H1 (cell line): ENCODE measurements around the gene ALLC. TPM values are rescaled to one million over a fixed set of nuclear protein-coding genes. Genes with fewer than 3 reads are reported as not detected.

Experiments
- CTCF ChIA-PET: fragments of 300-600 bp; sonication (Branson Sonifier 250); formaldehyde crosslinking; loops from one replicate; lab custom pipeline; 2021; ENCODE audit not compliant: partially characterized antibody; lab: Charles Lee
- POLR2A ChIA-PET: fragments of 300-600 bp; sonication (Branson Sonifier 250); formaldehyde crosslinking; loops from one replicate; lab custom pipeline; 2021; ENCODE audit warnings: inconsistent platforms; ENCODE audit not compliant: partially characterized antibody; lab: Charles Lee
- DNase-seq, 2 experiments: peaks; one replicate each; pipeline versions ENCODE4 v3.0.0 to v3.0.0-alpha.2; 2010 to 2022; ENCODE audit warnings: low spot score in 2 of 2, low read depth in 1 of 2, mixed read lengths in 1 of 2
- FAIRE-seq: peaks from 2 replicates; lab custom pipeline; 2011; peaks lifted over from hg19 to GRCh38; lab: Jason Lieb, UNC
- H2AFZ ChIP-seq: 2 replicates; pipeline ENCODE4 v1.8.1; 2012; ENCODE audit warnings: low read length, inconsistent platforms
- H2AK5ac ChIP-seq: 2 replicates; pipeline ENCODE4 v1.6.1; 2013; ENCODE audit warnings: low read depth, low read length
- H2BK120ac ChIP-seq: replicated peaks from 2 replicates; pipeline ENCODE3; 2013; ENCODE audit warnings: low read depth, low read length, inconsistent platforms
- H2BK12ac ChIP-seq: 2 replicates; pipeline ENCODE4 v1.6.1; 2013; ENCODE audit warnings: low read depth, low read length
- H2BK15ac ChIP-seq: 2 replicates; pipeline ENCODE4 v1.6.1; 2013; ENCODE audit warnings: low read length
- H2BK20ac ChIP-seq: 2 replicates; pipeline ENCODE4 v1.6.1; 2013; ENCODE audit warnings: low read length
- H2BK5ac ChIP-seq: 2 replicates; pipeline ENCODE4 v1.6.1; 2013; ENCODE audit warnings: low read depth, low read length
- H3K14ac ChIP-seq: 2 replicates; pipeline ENCODE4 v1.6.1; 2013; ENCODE audit warnings: inconsistent platforms; ENCODE audit not compliant: insufficient read length
- H3K18ac ChIP-seq: 2 replicates; pipeline ENCODE4 v1.6.1; 2013; ENCODE audit warnings: low read length; ENCODE audit errors: extremely low read depth
- H3K23ac ChIP-seq: 2 replicates; pipeline ENCODE4 v1.6.1; 2013; ENCODE audit warnings: inconsistent platforms; ENCODE audit not compliant: insufficient read length
- H3K23me2 ChIP-seq: 2 replicates; pipeline ENCODE4 v1.6.1; 2013; ENCODE audit warnings: low read depth, low read length
- H3K27ac ChIP-seq: 2 replicates; pipeline ENCODE4 v1.6.1; 2011; ENCODE audit warnings: low read depth, low read length, inconsistent platforms
- H3K27me3 ChIP-seq, 4 experiments: replicated peaks in 1 of 4; 1 replicate in 1 of 4; 2 replicates in 3 of 4; pipeline versions ENCODE4 v1.6.1 to v1.8.1; 2011 to 2013; ENCODE audit warnings: low read length in 3 of 4, mild to moderate bottlenecking in 3 of 4, inconsistent platforms in 2 of 4, mixed read lengths in 2 of 4, moderate library complexity in 1 of 4; ENCODE audit not compliant: control insufficient read depth in 3 of 4, insufficient read depth in 3 of 4; ENCODE audit errors: extremely low read depth in 1 of 4
- H3K36me3 ChIP-seq, 4 experiments: 2 replicates each; pipeline versions ENCODE4 v1.6.1 to v1.8.1; 2011 to 2013; ENCODE audit warnings: mild to moderate bottlenecking in 4 of 4, low read length in 3 of 4, moderate library complexity in 2 of 4, control low read depth in 1 of 4, inconsistent platforms in 1 of 4; ENCODE audit not compliant: insufficient read depth in 4 of 4, control insufficient read depth in 2 of 4
- H3K4ac ChIP-seq: replicated peaks from 2 replicates; pipeline ENCODE3; 2013; ENCODE audit warnings: low read length, low read depth, mixed read lengths, inconsistent platforms; ENCODE audit not compliant: insufficient read length
- H3K4me1 ChIP-seq, 4 experiments: replicated peaks in 1 of 4; 1 replicate in 1 of 4; 2 replicates in 3 of 4; pipeline versions ENCODE4 v1.6.1 to v1.8.1; 2011 to 2013; ENCODE audit warnings: low read length in 3 of 4, inconsistent platforms in 2 of 4, mixed read lengths in 1 of 4; ENCODE audit not compliant: insufficient read depth in 4 of 4, control insufficient read depth in 3 of 4
- H3K4me2 ChIP-seq, 2 experiments: 2 replicates each; pipeline versions ENCODE4 v1.6.1 to v1.8.1; 2011 to 2013; ENCODE audit warnings: low read depth in 2 of 2, low read length in 2 of 2, control low read depth in 1 of 2, inconsistent platforms in 1 of 2, mild to moderate bottlenecking in 1 of 2; ENCODE audit not compliant: insufficient read depth in 1 of 2
- H3K4me3 ChIP-seq, 4 experiments: fragments of 200-600, 300-600 bp in 1 of 4; sonication (generic), shearing (Covaris generic), sonication (Bioruptor Twin) in 1 of 4; 2 replicates each; pipeline versions ENCODE4 v1.5.1 to v1.8.1; 2011 to 2016; ENCODE audit warnings: low read length in 4 of 4, low read depth in 3 of 4, control low read depth in 2 of 4, inconsistent platforms in 2 of 4, mild to moderate bottlenecking in 2 of 4, mixed read lengths in 1 of 4, moderate library complexity in 1 of 4; ENCODE audit not compliant: insufficient read depth in 2 of 4; ENCODE audit errors: extremely low read depth in 1 of 4
- H3K56ac ChIP-seq: replicated peaks from 2 replicates; pipeline ENCODE3; 2013; ENCODE audit warnings: low read depth, mild to moderate bottlenecking, mixed read lengths, low read length, inconsistent platforms; ENCODE audit not compliant: insufficient read length
- H3K79me1 ChIP-seq: 2 replicates; pipeline ENCODE4 v1.6.1; 2013; ENCODE audit warnings: low read depth, low read length, control low read depth
- H3K79me2 ChIP-seq, 2 experiments: 2 replicates each; pipeline versions ENCODE4 v1.6.1 to v1.8.1; 2012 to 2013; ENCODE audit warnings: low read length in 2 of 2, mild to moderate bottlenecking in 2 of 2, inconsistent platforms in 1 of 2; ENCODE audit not compliant: insufficient read depth in 2 of 2, control insufficient read depth in 1 of 2
- H3K9ac ChIP-seq, 4 experiments: replicated peaks in 1 of 4; 1 replicate in 1 of 4; 2 replicates in 3 of 4; pipeline versions ENCODE4 v1.6.1 to v1.8.1; 2011 to 2013; ENCODE audit warnings: low read depth in 3 of 4, low read length in 3 of 4, control low read depth in 2 of 4, mild to moderate bottlenecking in 2 of 4, moderate library complexity in 2 of 4, inconsistent platforms in 1 of 4; ENCODE audit errors: extremely low read depth in 1 of 4
- H3K9me3 ChIP-seq, 2 experiments: 2 replicates each; pipeline versions ENCODE4 v1.6.1 to v1.8.1; 2012 to 2013; ENCODE audit warnings: mild to moderate bottlenecking in 2 of 2, moderate library complexity in 2 of 2, control low read depth in 1 of 2, inconsistent platforms in 1 of 2, low read depth in 1 of 2, low read length in 1 of 2, mixed read lengths in 1 of 2; ENCODE audit not compliant: insufficient read depth in 2 of 2
- H4K20me1 ChIP-seq, 2 experiments: replicated peaks in 1 of 2; 2 replicates each; pipeline versions ENCODE3 to v1.8.1; 2011 to 2013; ENCODE audit warnings: inconsistent platforms in 2 of 2, low read length in 2 of 2, mild to moderate bottlenecking in 1 of 2; ENCODE audit not compliant: insufficient read depth in 2 of 2, control insufficient read depth in 1 of 2
- H4K5ac ChIP-seq: 2 replicates; pipeline ENCODE4 v1.6.1; 2013; ENCODE audit warnings: low read length, low read depth, mixed read lengths, inconsistent platforms; ENCODE audit not compliant: insufficient read length
- H4K8ac ChIP-seq: 2 replicates; pipeline ENCODE4 v1.8.0; 2013; ENCODE audit warnings: mild to moderate bottlenecking, moderate library complexity, low read length, inconsistent platforms; ENCODE audit not compliant: insufficient read depth; ENCODE audit errors: extremely low read depth
- H4K91ac ChIP-seq: replicated peaks from 2 replicates; pipeline ENCODE3; 2013; ENCODE audit warnings: low read length, mixed read lengths, inconsistent platforms; ENCODE audit not compliant: insufficient read length
- CEBPB ChIP-seq: IDR thresholded peaks from 2 replicates; pipeline ENCODE4 v1.6.1; 2012; ENCODE audit warnings: low read depth, low read length
- CREB1 ChIP-seq: IDR thresholded peaks from 2 replicates; pipeline ENCODE4 v1.6.1; 2012; ENCODE audit warnings: inconsistent platforms
- CTBP2 ChIP-seq: IDR thresholded peaks from 2 replicates; pipeline ENCODE4 v1.7.0; 2011; ENCODE audit warnings: borderline replicate concordance, mild to moderate bottlenecking, moderate library complexity, mixed read lengths, low read length; ENCODE audit not compliant: insufficient read depth, insufficient read length
- EP300 ChIP-seq, 2 experiments: IDR thresholded peaks; 1 replicate in 1 of 2; 2 replicates in 1 of 2; pipeline ENCODE4 v1.6.1; 2011 to 2012; ENCODE audit warnings: low read depth in 2 of 2, low read length in 2 of 2, mild to moderate bottlenecking in 2 of 2, borderline replicate concordance in 1 of 2, inconsistent platforms in 1 of 2, moderate library complexity in 1 of 2
- JUN ChIP-seq: IDR thresholded peaks from 2 replicates; pipeline ENCODE4 v1.6.1; 2011; ENCODE audit warnings: low read depth, mild to moderate bottlenecking, improper control_type of control experiment, low read length
- KDM5A ChIP-seq: fragments of 200-600 bp; IDR thresholded peaks from 2 replicates; pipeline ENCODE4 v1.7.1; 2012; ENCODE audit warnings: mild to moderate bottlenecking, low read length, inconsistent platforms, mixed read lengths
- RBBP5 ChIP-seq: IDR thresholded peaks from 2 replicates; pipeline ENCODE4 v1.7.1; 2012; ENCODE audit warnings: low read depth, mild to moderate bottlenecking, inconsistent platforms, low read length, moderate library complexity, borderline replicate concordance
- SUZ12 ChIP-seq: fragments of 200-600 bp; sonication (generic); IDR thresholded peaks from 2 replicates; pipeline ENCODE4 v1.6.1; 2012; ENCODE audit warnings: mild to moderate bottlenecking, inconsistent platforms, low read length, moderate library complexity, mixed read lengths
- YY1 ChIP-seq: IDR thresholded peaks from 2 replicates; pipeline ENCODE4 v1.6.1; 2011; ENCODE audit warnings: low read depth, mild to moderate bottlenecking, low read length
- WGBS, 2 experiments: shearing (Covaris generic) in 1 of 2; methylation state at CpG; one replicate each; pipeline versions ENCODE4 v1.1.6 to v1.1.7; 2013 to 2015; ENCODE audit warnings: low lambda C conversion rate in 2 of 2, mixed read lengths in 2 of 2, inconsistent platforms in 1 of 2, low coverage in 1 of 2, missing lambda C conversion rate in 1 of 2; ENCODE audit not compliant: insufficient replicate concordance in 2 of 2, insufficient coverage in 1 of 2, insufficient read length in 1 of 2; ENCODE audit errors: extremely low coverage in 1 of 2, missing lambda C conversion rate in 1 of 2; 5-methylcytosine and 5-hydroxymethylcytosine counted together
- polyA plus RNA-seq, 7 experiments: library from polyadenylated mRNA; depleted of rRNA in 3 of 7; stranded (reverse) in 5 of 7; unstranded in 2 of 7; fragments of >200 nt in 5 of 7; fragments of 200-250 nt in 2 of 7; gene quantifications; 1 replicate in 5 of 7; 2 replicates in 1 of 7; 4 replicates in 1 of 7; pipeline versions ENCODE4 v1.2.1 to v1.2.3, GENCODE V29; 2011 to 2013; ENCODE audit warnings: missing spikeins in 2 of 7, mixed read lengths in 2 of 7
- total RNA-seq: library from RNA; stranded (reverse); fragmentation: NEBNext Ultra II Directional; extraction: Animal tissue kit (Norgen Biotek cat#: 25700); gene quantifications from 2 replicates; pipeline ENCODE4 v1.2.1, GENCODE V29; 2021

The ALLC gene
- total and polyA plus RNA-seq, 2 of the 8 experiments (the other 6 are each of a cell fraction or from before 2014, with no cell fraction given), result not detected

DNA sequence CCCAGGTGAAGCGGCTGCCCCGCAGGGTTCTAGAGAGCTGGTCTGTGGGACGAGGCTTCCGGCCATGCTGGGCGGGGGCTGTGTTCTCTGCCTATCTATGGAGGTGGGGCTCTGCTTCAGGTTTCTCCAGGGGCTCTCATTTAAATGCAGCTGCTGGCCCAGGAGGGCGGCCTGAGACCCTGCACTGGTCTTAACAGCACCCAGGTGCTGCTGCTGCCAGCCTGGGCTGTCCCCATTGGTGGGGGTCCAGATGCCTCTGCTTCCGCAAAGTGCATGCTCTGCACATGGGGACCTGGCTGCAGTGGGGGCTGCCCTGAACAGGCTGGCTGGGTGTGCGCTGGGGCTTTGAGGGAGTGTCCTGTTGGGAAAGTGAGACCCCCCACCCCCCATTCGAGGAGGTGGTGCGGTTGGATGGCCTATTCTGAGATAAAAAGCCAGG is 29.7 kb upstream of the ALLC start:
- Histone ChIP-seq H2BK15ac (no peak overlapping the region), H2BK5ac (no peak overlapping the region), H3K23me2 (no peaks in the 10 kb centered on the region), H3K23ac (no peak overlapping the region), H3K9ac (no peak overlapping the region), H3K14ac (no peak overlapping the region), H3K36me3 (no peaks in the 10 kb centered on the region), H2BK20ac (no peak overlapping the region), H2BK12ac (no peak overlapping the region), H3K4me3 (no peak overlapping the region), H3K4me1 (no peaks in the 10 kb centered on the region; a peak in 2 of 7 replicates), H3K56ac (no peak overlapping the region), H3K9me3 (no peaks in the 10 kb centered on the region), H3K18ac (no peak overlapping the region), H3K27ac (no peak overlapping the region), H3K79me1 (no peaks in the 10 kb centered on the region), H4K5ac (no peak overlapping the region), H4K20me1 (peaks cover 0 to 1% of the 10 kb centered on the region in 2 experiments), H4K8ac (no peak overlapping the region), H3K79me2 (no peaks in the 10 kb centered on the region), H2BK120ac (no peak overlapping the region), H3K4ac (no peak overlapping the region), H3K4me2 (no peak overlapping the region), H3K27me3 (no peaks in the 10 kb centered on the region; a peak in 1 of 7 replicates), H2AFZ (no peak overlapping the region), H2AK5ac (no peak overlapping the region), H4K91ac (no peak overlapping the region)
- POLR2A ChIA-PET, result interaction anchor here (0.6 to 1.5 kb wide), 6 partner anchors 23 to 69 kb away, joined by 3 to 12 read pairs (median 3); no protein-coding TSS in a partner anchor
- FAIRE-seq, result no peak
- WGBS, 2 experiments, result 84% methylated on average over 10 of the region's 10 CpGs; no CpG with 5 or more reads in 1 of the 2 experiments
- CTCF ChIA-PET, result interaction anchor here (0.6 to 2.5 kb wide), 20 partner anchors 9 to 167 kb away, joined by 3 to 22 read pairs (median 4); no protein-coding TSS in a partner anchor
- TF ChIP-seq SUZ12 (no peak), EP300 (IDR thresholded peaks at IDR 0.05; ENCODE audit: borderline replicate concordance in 1 of 2, low read depth in 2 of 2, low read length in 2 of 2) (no peak), CREB1 (no peak), KDM5A (no peak), CEBPB (no peak), JUN (no peak), YY1 (no peak), RBBP5 (no peak), CTBP2 (no peak)
- DNase-seq, result peak in 1 of 2 experiments; percentile 44
